HepG2 (cell line): ENCODE results near the gene GASK1A. TPM values are rescaled to one million over a fixed set of nuclear protein-coding genes. Genes with fewer than 3 reads are reported as not detected.
A peak's percentile ranks its signal among the peaks of the same experiment; 100 is the strongest.

ENCODE experiments used
- ATAC-seq: fragments of 200-7000 bp; cut with Tn5 transposase; 3 replicates; pipeline ENCODE4 v1.9.1; 2020; ENCODE audit warnings: mild to moderate bottlenecking, moderate library complexity
- BruUV-seq: library from RNA; stranded (reverse); fragments of 400-500 nt; replicated peaks from 2 replicates; lab custom pipeline; 2021; lab: Mats Ljungman, UMichigan
- CTCF ChIA-PET: fragments of 300-600 bp; formaldehyde crosslinking; extraction: SDS; loops from one replicate; lab custom pipeline; 2021; ENCODE audit warnings: low total read pairs, inconsistent platforms, low intra/inter-chr PET ratio; lab: Yijun Ruan, JAX
- POLR2A ChIA-PET: fragments of 350-600 bp; sonication (Branson Sonifier 250); formaldehyde crosslinking; loops from one replicate; lab custom pipeline; 2020; ENCODE audit warnings: antibody characterized with exemption, inconsistent platforms; lab: Yijun Ruan, JAX
- DNase-seq: peaks from one replicate; pipeline ENCODE4 v3.0.0-alpha.2; 2015; ENCODE audit warnings: low spot score
- FAIRE-seq: peaks from 3 replicates; lab custom pipeline; 2011; peaks lifted over from hg19 to GRCh38; lab: Jason Lieb, UNC
- H2AFZ ChIP-seq: one replicate; pipeline ENCODE4 v1.6.1; 2011; ENCODE audit warnings: low read length, inconsistent platforms
- H3K27ac ChIP-seq: fragments of 300-600 bp; 3 replicates; pipeline ENCODE4 v1.8.0; 2011; ENCODE audit warnings: mixed run types, mild to moderate bottlenecking, mixed read lengths, low read length, inconsistent platforms; ENCODE audit not compliant: insufficient read depth; ENCODE audit errors: extremely low read length
- H3K27me3 ChIP-seq, 2 experiments: fragments of 200-600 bp in 1 of 2; 2 replicates in 1 of 2; 3 replicates in 1 of 2; pipeline versions ENCODE4 v1.6.0 to v1.8.0; 2011; ENCODE audit warnings: low read length in 2 of 2, mild to moderate bottlenecking in 2 of 2, moderate library complexity in 2 of 2, inconsistent platforms in 1 of 2; ENCODE audit not compliant: insufficient read depth in 2 of 2, control insufficient read depth in 1 of 2
- H3K36me3 ChIP-seq, 2 experiments: fragments of 200-600 bp in 1 of 2; replicated peaks in 1 of 2; 2 replicates in 1 of 2; 3 replicates in 1 of 2; pipeline versions ENCODE4 v1.5.1 to v1.8.0; 2011; ENCODE audit warnings: low read length in 2 of 2, inconsistent platforms in 1 of 2; ENCODE audit not compliant: insufficient read depth in 2 of 2, control insufficient read depth in 1 of 2
- H3K4me1 ChIP-seq: 2 replicates; pipeline ENCODE4 v1.5.1; 2012; ENCODE audit warnings: low read length, inconsistent platforms; ENCODE audit not compliant: insufficient read depth
- H3K4me2 ChIP-seq: 2 replicates; pipeline ENCODE4 v1.6.0; 2011; ENCODE audit warnings: low read depth, low read length, inconsistent platforms
- H3K4me3 ChIP-seq, 3 experiments: fragments of 200-600 bp in 1 of 3; sonication (generic), shearing (Covaris generic) in 1 of 3; replicated peaks in 1 of 3; 2 replicates each; pipeline ENCODE4 v1.5.1; 2011 to 2016; ENCODE audit warnings: low read length in 3 of 3, inconsistent platforms in 2 of 3, low read depth in 2 of 3, mild to moderate bottlenecking in 2 of 3, control low read depth in 1 of 3, mixed read lengths in 1 of 3; ENCODE audit not compliant: insufficient read depth in 1 of 3
- H3K79me2 ChIP-seq: one replicate; pipeline ENCODE4 v1.6.1; 2011; ENCODE audit warnings: low read length, inconsistent platforms; ENCODE audit not compliant: insufficient read depth
- H3K9ac ChIP-seq: 2 replicates; pipeline ENCODE4 v1.6.0; 2011; ENCODE audit warnings: mild to moderate bottlenecking, low read depth, low read length, inconsistent platforms; ENCODE audit not compliant: insufficient read depth
- H3K9me3 ChIP-seq: 2 replicates; pipeline ENCODE4 v1.5.1; 2012; ENCODE audit warnings: mild to moderate bottlenecking, low read length
- H4K20me1 ChIP-seq: 2 replicates; pipeline ENCODE4 v1.6.0; 2011; ENCODE audit warnings: inconsistent platforms, mild to moderate bottlenecking, low read length, moderate library complexity; ENCODE audit not compliant: insufficient read depth
- CCAR2 ChIP-seq: fragments of 200-400 bp; formaldehyde crosslinking; optimal IDR thresholded peaks from 2 replicates; pipeline ENCODE3; 2018; ENCODE audit warnings: low read depth, mild to moderate bottlenecking, low read length, moderate library complexity
- ELF3 ChIP-seq: IDR thresholded peaks from 2 replicates; pipeline ENCODE4 v1.6.1; 2016; ENCODE audit warnings: missing genetic modification reagents, missing compliant biosample characterization
- FOSL2 ChIP-seq: sonication (generic); formaldehyde crosslinking; IDR thresholded peaks from 2 replicates; pipeline ENCODE4 v1.4.0; 2020; ENCODE audit warnings: missing genetic modification reagents
- MAFG ChIP-seq: sonication (generic); formaldehyde crosslinking; IDR thresholded peaks from 2 replicates; pipeline ENCODE4 v1.5.1; 2020; ENCODE audit warnings: mild to moderate bottlenecking, missing genetic modification reagents
- SRSF1 ChIP-seq: fragments of 200-400 bp; formaldehyde crosslinking; optimal IDR thresholded peaks from 2 replicates; pipeline ENCODE3; 2017; ENCODE audit warnings: mild to moderate bottlenecking, low read depth, low read length, moderate library complexity
- STAG1 ChIP-seq: sonication (generic); formaldehyde crosslinking; IDR thresholded peaks from 2 replicates; pipeline ENCODE4 v1.4.0; 2020; ENCODE audit warnings: missing genetic modification reagents
- YY1 ChIP-seq: IDR thresholded peaks from 2 replicates; pipeline ENCODE4 v1.6.1; 2011; ENCODE audit warnings: low read length, low read depth, moderate library complexity, mild to moderate bottlenecking; ENCODE audit not compliant: insufficient read depth, insufficient replicate concordance
- ZKSCAN5 ChIP-seq: sonication (generic); formaldehyde crosslinking; IDR thresholded peaks from 2 replicates; pipeline ENCODE4 v1.5.1; 2020; ENCODE audit warnings: mild to moderate bottlenecking, missing genetic modification reagents
- ZNF350 ChIP-seq: sonication (generic); formaldehyde crosslinking; IDR thresholded peaks from 2 replicates; pipeline ENCODE4 v1.4.0; 2020; ENCODE audit warnings: mild to moderate bottlenecking, low read depth, missing genetic modification reagents, borderline replicate concordance
- ZNF572 ChIP-seq: sonication (generic); formaldehyde crosslinking; IDR thresholded peaks from 2 replicates; pipeline ENCODE4 v1.5.1; 2020; ENCODE audit warnings: mild to moderate bottlenecking, missing genetic modification reagents
- WGBS: methylation state at CpG from one replicate; pipeline ENCODE4 v1.1.6; 2017; ENCODE audit warnings: low lambda C conversion rate; 5-methylcytosine and 5-hydroxymethylcytosine counted together
- in situ Hi-C: cut with HindIII; loops from 2 replicates; pipeline ENCODE4 v1.10.0; 2017; ENCODE audit warnings: low pct_unique_long_range_greater_than_20kb; ENCODE audit not compliant: extremely low pct_ligation_motif_present
- intact Hi-C: fragments of 100-400 bp; cut with micrococcal nuclease; formaldehyde crosslinking; loops from one replicate; pipeline ENCODE4 v1.10.0; 2022; ENCODE audit not compliant: unreplicated experiment
- polyA plus RNA-seq, 8 experiments: library from polyadenylated mRNA; depleted of rRNA in 3 of 8; stranded (reverse) in 7 of 8; unstranded in 1 of 8; fragments of >200 nt; fragmentation: Illumina TruSeq in 4 of 8; extraction: Trizol in 4 of 8; gene quantifications; 2 replicates each; pipeline versions ENCODE4 v1.2.1 to v1.2.3, GENCODE V29; 2011 to 2016; ENCODE audit warnings: low read depth in 4 of 8, missing spikeins in 1 of 8, mixed read lengths in 1 of 8; ENCODE audit not compliant: insufficient read depth in 1 of 8
- total RNA-seq, 5 experiments: library from RNA; depleted of rRNA; stranded (reverse); fragments of >200 nt; fragmentation: Illumina TruSeq; extraction: Trizol; gene quantifications; 2 replicates each; pipeline ENCODE4 v1.2.3, GENCODE V29; 2016; ENCODE audit warnings: low read depth in 1 of 5
- TF ChIP-seq, protein P1 (sequence below): sonication (generic); formaldehyde crosslinking; IDR thresholded peaks from 2 replicates; pipeline ENCODE4 v1.4.0; 2020; ENCODE audit warnings: missing genetic modification reagents
- TF ChIP-seq, protein P2 (sequence below): sonication (generic); formaldehyde crosslinking; IDR thresholded peaks from 2 replicates; pipeline ENCODE4 v1.4.0; 2020; ENCODE audit warnings: missing genetic modification reagents

The GASK1A gene
- total and polyA plus RNA-seq, 2 of the 13 experiments (the other 11 are each of a cell fraction or from before 2014, with no cell fraction given): not detected

DNA sequence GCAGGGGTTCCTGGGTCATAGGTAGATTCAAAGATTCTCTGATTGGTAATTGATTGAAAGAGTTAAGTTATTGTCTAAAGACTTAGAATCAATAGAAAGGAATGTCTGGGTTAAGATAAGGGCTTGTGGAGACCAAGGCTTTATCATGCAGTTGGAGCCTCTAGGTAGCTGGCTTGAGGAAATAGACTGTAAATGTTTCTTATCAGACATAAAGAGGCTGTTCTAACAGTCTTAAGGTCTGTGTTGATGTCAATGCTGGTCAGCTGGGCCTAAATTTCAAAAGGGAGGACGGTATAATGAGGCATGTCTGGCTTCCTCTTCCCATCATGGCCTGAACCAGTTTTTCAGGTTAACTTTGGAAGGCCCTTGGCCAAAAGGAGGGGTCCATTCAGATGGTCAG is 48.9 kb downstream of the GASK1A start (continued):
- no peak for TF ChIP-seq YY1
- no peak for TF ChIP-seq ZNF572 (CRISPR knock-in tag)
- TF ChIP-seq, protein P1, sequence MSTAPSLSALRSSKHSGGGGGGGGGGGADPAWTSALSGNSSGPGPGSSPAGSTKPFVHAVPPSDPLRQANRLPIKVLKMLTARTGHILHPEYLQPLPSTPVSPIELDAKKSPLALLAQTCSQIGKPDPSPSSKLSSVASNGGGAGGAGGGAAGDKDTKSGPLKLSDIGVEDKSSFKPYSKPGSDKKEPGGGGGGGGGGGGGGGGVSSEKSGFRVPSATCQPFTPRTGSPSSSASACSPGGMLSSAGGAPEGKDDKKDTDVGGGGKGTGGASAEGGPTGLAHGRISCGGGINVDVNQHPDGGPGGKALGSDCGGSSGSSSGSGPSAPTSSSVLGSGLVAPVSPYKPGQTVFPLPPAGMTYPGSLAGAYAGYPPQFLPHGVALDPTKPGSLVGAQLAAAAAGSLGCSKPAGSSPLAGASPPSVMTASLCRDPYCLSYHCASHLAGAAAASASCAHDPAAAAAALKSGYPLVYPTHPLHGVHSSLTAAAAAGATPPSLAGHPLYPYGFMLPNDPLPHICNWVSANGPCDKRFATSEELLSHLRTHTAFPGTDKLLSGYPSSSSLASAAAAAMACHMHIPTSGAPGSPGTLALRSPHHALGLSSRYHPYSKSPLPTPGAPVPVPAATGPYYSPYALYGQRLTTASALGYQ (CRISPR knock-in tag): no peak
- TF ChIP-seq, protein P2, sequence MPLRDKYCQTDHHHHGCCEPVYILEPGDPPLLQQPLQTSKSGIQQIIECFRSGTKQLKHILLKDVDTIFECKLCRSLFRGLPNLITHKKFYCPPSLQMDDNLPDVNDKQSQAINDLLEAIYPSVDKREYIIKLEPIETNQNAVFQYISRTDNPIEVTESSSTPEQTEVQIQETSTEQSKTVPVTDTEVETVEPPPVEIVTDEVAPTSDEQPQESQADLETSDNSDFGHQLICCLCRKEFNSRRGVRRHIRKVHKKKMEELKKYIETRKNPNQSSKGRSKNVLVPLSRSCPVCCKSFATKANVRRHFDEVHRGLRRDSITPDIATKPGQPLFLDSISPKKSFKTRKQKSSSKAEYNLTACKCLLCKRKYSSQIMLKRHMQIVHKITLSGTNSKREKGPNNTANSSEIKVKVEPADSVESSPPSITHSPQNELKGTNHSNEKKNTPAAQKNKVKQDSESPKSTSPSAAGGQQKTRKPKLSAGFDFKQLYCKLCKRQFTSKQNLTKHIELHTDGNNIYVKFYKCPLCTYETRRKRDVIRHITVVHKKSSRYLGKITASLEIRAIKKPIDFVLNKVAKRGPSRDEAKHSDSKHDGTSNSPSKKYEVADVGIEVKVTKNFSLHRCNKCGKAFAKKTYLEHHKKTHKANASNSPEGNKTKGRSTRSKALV: no peak

DNA sequence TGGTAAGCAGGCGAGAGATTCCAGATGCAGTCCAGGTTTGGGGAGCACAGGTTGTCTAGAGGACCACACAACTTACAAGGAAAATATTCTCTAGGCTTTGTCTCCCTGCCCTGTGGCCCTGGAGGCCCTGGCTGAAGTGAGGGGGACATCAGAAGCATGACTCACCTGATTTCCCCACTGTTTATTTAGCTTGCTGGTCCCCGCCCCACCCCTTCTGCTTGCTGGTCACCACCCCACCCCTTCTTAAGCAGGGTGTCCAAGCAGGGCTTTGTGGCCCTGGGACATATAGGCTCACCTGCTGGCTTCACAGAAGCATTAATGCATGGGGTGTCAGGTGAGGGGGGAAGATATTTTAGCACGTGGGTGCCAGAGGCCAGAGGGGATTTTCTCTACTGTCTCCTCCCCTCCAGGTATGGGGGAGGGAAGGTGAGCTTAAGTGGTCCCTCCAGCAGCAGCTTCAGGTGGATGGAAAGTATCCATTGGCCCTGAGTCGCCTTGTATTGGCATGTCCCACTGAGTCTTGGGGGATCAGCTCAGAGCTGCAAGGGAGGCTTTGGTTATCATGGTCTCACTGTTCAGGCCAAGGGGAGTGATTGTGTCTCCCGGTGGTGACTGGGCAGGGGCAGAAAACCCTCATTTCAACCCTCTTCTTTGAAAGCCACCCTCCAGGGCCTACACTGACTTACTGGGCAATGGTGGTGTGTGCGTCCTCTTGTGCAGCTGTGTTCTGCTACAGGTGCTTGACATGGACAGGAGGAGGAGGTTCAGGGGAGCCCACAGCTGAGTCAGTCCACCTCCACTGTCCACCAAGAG is 49.8 kb downstream of the GASK1A start:
- ChIA-PET POLR2A (no interaction called here), CTCF (no interaction called here)
- peaks cover 5% of the 10 kb centered on the region for H3K4me1 ChIP-seq
- no peak overlapping the region for H3K4me3 ChIP-seq
- no peaks in the 10 kb centered on the region for H4K20me1 ChIP-seq
- 38% methylated on average over 6 of the region's 6 CpGs for WGBS
- H3K36me3 ChIP-seq: no peaks in the 10 kb centered on the region
- H3K27ac ChIP-seq: no peak overlapping the region
- H3K27me3 ChIP-seq: peaks cover 0 to 18% of the 10 kb centered on the region in 2 experiments; a peak in 2 of 5 replicates
- TF ChIP-seq ZKSCAN5 (CRISPR knock-in tag) (no peak), STAG1 (CRISPR knock-in tag) (no peak), FOSL2 (CRISPR knock-in tag) (peak; percentile 89), SRSF1 (no peak), CCAR2 (no peak), ZNF350 (no peak), MAFG (CRISPR knock-in tag) (no peak), ELF3 (CRISPR knock-in tag) (no peak)
- H3K4me2 ChIP-seq: no peak overlapping the region
- FAIRE-seq (no peak), ATAC-seq (peak; percentile 63; the same call in 2 of the 3 replicates), DNase-seq (peak; percentile 28)
- no peaks in the 10 kb centered on the region for H3K9me3 ChIP-seq
- H2AFZ ChIP-seq: no peak overlapping the region
- BruUV-seq: no TSS peak
- in situ Hi-C loops: no loop called here
- intact Hi-C loops: no loop called here
- no peak overlapping the region for H3K9ac ChIP-seq
- no peaks in the 10 kb centered on the region for H3K79me2 ChIP-seq
